NCI-H82 (cell line): ENCODE measurements around the gene PLN.
A peak's percentile ranks its signal among the peaks of the same experiment; 100 is the strongest.

ENCODE experiments used
- DNase-seq: peaks from one replicate; lab custom pipeline; 2025; lab: John Stamatoyannopoulos, UW

The PLN gene

DNA sequence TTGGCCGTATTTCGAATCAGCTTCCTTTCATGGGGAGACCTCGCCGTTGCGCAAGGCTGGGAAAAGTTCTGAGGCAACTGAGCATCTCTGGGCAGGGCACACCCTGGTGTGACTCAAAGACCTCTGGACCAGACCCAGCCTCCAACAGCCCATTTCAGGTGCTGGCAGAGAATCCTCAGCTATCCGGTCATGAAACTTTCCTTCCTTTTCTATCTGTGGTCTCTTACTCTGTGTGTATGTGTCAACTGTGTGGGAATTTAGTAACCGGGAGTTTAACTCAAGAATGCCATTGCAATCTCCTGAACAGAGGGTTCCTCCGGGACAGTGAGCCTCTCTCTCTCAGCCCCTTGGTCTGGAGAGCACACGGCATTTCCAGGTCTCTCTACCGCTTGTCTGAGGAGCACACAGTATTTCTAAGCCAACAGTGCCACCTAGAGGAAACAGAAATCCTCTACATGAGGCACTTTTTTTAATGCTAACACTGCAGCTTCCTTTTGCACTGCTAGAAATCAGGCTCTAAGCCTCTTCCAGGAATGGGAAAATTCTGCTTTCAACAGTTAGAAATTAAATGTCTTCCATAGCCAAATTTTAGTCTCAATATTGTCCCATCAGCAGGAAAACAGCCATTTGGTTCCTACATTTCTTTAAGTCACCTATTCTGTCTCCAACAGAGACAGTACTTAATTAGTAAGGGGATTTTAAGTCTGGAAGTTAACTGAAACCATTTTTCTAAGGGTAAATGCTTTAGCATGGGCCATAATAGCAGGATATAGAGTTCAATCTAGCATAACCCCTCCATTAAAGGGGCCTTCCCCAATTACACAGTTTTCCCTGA lies 32.7 kb downstream of the PLN start:
- peak; percentile 72 for DNase-seq

DNA sequence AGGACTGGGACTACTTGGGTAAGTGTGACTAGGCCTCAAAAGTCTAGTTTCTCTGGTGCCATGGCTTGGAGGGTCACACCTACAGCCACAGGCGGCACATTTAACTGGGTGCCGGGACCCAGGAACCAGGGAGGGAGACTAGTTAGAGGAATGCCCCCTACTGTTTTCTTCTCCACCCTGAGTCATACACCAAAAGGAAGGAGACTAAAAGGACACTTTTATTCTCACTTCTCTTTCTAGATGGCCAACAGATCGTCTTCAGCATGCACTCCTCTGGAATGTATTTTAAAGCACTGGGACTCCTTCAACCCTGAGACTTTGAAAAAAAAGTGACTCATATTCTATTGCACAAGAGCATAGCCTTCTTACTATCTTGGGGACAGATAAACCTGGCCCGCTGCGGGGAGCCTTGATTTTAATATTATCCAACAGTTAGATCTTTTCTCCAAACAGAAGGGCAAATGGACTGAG lies 33.4 kb downstream of the PLN start:
- no peak for DNase-seq

DNA sequence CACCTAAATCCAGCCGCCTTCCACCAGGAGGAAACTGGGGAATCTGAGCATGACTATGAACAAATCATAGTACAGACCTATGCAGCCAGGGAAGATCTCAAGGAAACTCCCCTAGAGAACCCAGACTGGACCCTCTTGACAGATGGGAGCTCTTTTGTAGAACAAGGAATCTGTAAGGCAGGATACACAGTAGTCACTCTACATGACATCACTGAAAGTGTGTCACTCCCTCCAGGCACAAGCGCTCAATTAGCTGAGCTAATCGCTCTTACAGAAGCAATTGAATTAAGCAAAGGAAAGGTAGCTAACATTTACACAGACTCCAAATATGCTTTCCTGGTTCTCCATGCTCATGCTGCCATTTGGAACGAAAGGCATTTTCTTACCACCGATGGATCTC lies 36.8 kb downstream of the PLN start:
- peak; percentile 12 for DNase-seq

DNA sequence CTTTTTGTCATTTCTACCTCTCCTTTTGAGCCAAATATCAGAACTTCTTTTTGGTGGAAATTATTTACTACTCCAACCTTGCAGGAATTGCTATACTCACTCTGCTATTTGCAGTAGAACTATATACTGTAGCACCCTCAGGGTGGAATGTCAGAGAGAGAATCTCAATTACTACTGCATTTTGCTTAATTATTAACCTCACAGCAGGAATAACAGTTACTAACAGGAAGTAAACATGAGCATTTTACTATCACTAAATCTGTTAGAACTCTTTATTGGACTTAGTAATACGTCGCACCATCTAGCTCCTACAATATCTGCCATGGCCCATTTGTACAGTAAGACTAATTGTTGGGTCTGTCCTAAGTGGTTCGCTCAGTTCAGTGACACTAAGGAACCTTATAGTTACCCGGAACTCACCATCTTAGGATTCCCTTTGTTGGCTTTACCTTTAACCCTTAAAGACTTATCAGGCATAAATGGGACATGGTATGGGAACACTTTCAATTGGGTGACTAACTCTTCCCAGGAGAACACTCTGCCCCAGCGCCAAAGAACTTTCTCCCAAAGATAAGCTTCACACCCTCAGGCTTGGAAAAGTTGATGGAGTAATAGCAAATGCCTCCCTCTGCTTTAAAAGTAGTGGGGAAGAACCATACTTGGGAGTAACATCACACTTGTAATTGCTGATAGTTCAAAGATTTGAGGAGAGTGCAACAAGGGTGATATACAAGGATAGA lies 38.8 kb downstream of the PLN start:
- DNase-seq: no peak

DNA sequence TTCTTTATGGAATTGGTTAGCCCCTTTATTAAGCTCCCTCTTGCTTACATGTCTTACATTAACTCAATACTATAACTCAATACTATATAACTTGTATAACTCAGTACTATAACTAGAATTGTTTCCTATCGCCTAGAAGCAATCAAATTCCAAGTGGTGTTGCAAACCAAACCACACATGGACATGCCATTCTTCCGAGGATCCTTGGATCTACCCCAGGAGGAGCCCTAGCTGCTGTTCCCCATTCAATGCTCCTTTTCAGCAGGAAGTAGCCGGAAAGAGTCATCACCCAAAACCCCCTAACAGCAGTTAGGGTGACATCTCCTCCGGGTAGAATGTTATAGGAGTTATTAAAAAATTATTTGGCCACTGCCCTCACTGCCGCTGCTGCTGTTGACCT lies 40.5 kb downstream of the PLN start:
- DNase-seq: no peak

DNA sequence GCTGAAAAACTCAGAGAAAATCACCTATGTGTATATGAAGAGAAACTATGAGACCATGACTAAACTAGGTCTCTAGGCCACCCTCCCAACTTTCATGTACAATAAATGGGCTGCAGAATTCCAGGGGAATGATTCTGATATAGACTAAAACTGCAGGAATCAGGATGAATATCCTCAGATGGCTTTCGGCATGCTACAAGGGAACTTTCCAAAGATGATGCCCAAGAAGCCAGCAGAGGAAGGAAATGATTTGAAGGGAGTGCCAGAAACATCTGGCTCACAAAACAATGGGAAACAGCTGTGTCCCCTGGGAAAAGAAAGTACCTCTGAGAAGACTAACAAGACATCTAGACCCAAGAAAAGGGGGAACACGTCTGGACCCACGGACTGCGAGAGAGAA lies 41.1 kb downstream of the PLN start:
- no peak for DNase-seq

DNA sequence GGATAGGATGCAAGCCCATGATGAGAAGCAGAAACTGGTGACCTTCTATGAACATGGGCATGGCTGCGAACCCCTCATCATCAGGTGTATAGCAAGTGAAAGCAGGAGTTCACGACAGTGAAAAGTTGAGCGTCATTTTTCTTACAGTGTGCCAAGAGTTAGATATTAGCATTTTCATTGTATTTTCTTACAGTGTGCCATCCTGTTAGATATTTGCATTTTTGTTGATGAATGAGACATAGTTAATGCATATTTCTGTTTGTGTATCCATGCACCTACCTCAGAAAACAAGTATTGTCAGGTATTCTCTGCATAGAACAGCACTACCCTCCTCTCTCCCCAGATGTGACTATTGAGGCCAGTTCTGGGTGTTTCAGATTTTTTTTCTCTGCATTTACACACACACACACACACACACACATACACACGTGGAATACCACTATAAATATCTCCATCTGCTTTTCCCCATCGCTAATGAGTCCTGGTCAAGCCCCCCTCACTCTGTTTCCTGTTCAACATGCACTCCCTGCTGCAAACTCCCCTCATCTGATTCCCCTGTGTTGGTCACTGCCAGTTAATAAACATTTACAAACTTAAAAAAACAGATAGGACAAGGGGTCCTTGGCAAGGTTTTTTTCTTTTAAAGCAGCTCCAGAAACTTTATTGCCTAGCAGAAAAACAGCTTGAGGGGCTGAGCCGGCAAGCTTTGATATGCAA lies 41.7 kb downstream of the PLN start:
- no peak for DNase-seq

DNA sequence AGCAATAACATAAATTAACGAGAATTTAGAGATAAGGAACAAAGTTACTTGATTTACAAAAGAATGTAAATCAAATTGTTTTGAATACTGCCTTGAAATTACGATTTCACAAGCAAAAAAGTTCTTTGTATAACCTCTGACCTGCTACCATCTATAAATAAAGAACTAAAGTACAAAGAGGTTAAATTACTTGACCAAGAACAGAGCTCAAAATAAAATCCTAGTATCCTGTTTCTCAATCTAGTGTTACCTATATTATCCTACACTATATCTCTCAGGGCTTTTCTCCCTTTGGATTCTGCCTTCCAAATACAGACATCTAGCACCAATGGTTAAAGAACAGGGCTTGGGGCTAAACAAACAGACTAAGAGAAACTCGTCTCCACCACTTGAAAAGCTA lies 43.8 kb downstream of the PLN start:
- DNase-seq: no peak

DNA sequence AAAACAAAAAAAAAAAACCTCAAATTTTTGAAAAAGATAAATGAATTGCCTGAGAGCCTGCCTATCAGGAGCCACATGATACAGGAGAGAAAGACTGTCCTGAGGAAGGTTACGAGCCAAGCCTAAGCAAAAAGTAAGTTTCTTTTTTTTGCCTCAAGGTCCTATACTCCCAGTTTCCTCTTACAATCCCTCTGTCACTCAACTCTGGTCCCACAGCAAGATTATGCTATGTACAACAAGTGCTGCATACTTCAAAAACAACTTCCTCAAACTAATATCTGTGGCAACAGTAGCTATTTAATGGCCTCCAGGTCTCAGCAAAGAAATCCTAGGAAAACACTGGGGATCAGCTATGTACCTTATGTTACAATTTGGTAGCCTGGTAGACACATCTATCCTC lies 46.8 kb downstream of the PLN start:
- DNase-seq: no peak

DNA sequence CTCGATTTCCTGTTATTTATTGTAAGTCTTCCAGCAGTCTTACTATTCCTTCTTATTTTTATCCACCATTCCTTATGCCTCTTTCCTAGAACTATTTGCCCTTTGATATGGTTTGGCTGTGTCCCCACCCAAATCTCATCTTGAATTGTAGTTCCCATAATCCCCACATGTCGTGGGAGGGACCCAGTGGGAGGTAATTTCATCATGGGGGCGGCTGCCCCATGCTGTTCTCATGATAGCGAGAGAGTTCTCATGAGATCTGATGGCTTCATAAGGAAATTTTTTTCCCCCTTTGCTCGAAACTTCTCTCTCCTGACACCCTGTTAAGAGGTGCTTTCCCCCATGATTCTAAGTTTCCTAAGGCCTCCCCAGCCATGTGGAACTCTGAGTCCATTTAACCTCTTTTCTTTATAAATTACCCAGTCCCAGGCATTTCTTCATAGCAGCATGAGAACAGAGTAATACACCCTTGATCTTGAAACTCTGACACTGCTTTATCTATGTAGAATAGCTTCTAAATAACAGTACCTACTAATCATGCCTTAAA lies 48.8 kb downstream of the PLN start:
- DNase-seq: no peak

DNA sequence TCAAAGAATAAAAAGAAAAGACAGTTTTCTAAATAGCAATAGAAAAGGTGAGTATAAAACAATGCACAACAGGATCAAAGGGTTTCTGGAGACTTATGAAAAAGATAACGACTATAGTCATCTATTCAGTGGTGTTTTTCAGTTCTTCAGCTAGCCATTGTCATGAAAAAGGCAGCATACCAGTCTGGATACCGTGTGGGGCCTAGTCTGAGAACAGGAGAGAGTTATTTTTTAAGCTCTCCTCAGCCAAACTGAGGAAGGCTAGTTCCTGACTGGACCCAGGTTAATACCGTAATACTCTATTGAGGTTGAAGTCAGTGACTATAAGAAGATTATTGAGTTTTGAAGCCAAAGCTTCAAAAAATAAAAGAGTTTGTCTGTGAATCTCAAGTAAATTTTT lies 49.5 kb downstream of the PLN start:
- DNase-seq: no peak

DNA sequence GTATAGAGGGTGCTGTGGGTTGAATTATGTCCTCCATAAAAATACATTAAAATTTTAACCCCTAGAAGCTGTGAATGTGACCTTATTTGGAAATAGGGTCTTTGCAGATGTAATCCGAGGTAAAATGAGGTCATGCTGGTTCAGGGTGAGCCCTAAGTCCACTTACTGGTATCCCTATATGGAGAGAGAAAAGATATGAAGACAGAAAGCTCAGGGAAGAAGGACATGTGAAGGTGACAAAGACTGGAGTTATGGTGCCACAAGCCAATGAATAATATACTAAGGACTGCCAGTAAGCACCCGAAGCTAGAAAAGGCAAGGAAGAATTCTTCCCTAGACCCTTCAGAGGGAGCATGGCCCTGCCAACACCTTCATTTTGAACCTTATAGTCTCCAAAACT lies 50.2 kb downstream of the PLN start:
- no peak for DNase-seq

DNA sequence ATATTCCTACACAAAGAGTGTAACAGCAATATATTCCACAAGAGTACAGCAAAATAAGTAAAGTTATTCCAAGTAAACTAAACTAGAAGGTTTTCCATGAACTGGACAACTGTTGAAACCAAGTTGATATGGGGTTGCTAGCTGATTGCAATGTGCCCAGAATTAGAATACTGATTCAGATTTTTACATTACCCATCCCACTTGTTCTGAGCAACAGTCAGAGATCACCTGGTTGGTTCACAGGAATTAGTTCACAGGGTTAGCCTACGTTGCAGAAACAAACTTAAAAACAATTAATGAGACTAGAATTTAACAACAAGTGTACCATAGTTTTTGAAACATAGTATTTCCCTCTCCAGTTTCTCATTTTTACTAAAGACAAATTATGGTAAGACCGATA lies 54.2 kb downstream of the PLN start:
- no peak for DNase-seq

DNA sequence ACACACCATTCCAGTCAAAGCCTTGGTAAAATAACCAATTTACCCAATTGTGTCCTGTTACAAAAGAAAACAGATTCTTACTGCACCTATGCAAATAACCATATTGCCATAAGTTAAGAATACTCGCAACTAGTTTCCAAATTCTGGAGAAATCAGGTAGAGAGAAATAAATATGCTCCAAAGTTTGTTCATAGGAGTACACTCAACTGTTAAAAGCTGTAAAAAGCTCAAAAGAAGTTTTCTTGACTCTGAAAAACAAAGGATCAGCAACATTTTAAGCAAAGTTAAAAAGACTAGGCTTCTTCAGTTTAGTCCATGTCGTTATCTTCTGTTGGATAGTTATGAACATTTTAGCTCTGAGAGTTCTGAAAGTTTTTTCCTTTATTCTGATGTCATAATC lies 55.3 kb downstream of the PLN start:
- no peak for DNase-seq

DNA sequence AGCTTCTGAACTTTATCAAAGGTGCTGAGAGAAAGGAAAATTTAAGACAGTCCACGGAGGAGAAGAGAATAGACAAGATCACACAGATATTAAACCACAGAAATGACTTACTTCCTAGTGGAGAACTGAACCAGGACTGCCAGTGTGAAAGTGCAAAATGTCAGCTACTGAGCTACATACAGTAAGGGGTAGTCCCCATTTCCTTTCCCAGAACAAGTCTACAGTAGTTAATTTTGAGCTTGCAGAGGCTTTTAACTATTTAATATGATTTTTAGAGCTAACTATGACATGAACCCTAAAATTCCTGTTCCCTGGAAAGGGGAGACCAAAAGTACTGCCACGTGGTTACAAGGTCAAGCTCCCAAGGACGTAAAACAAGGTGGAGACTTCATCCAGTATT lies 58.2 kb downstream of the PLN start:
- no peak for DNase-seq

DNA sequence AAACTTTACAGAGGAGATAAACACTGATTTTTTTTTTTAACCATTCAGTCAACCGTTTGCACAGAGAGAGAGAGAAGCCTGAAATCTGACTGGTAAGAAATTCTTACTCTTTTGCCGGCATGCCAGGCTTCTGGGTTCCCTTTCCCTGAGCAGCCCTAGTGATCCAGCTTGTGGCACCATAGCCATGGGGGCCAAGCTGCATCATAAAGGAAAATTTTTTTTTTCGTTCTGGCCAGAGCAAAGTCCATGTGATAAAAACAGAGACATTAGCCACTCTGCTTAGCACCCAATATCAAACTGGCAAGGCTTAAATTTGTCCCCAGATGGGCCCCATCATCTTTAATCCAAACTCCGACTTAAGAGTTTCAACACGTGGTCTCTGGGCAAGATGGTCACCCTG lies 58.8 kb downstream of the PLN start:
- peak; percentile 66 for DNase-seq
